ENCODE results near the gene CYP4A22.
"Not testable (repeated sequence)": the region's sequence is repeated elsewhere in the genome, so short reads cannot be mapped to it uniquely, and the experiment has no call there.

CYP4A22 gene

GRCh38 chr1:47128221-47128620, 9.0 kb upstream of the CYP4A22 start:
- Histone ChIP-seq H3K27ac (ENCODE audit: low read length) (no peak overlapping the region), H3K36me3 (ENCODE audit: control insufficient read depth in 2 of 2, insufficient read depth in 2 of 2, low read length in 2 of 2) (no peaks in the 10 kb centered on the region), H3K27me3 (ENCODE audit: control insufficient read depth in 1 of 2, insufficient read depth in 2 of 2, low read length in 2 of 2) (no peaks in the 10 kb centered on the region), H3K9ac (ENCODE audit: low read length in 2 of 2) (no peak overlapping the region), H3K9me3 (ENCODE audit: control insufficient read depth in 2 of 2, low read length in 2 of 2) (no peaks in the 10 kb centered on the region), H3K4me3 (ENCODE audit: low read length in 2 of 2) (no peak overlapping the region), H3K4me1 (ENCODE audit: control insufficient read depth, insufficient read depth, low read length) (no peaks in the 10 kb centered on the region)

- H3K9ac ChIP-seq (ENCODE audit: low read length in 2 of 2); H3K27me3 ChIP-seq (ENCODE audit: control insufficient read depth in 1 of 2, insufficient read depth in 2 of 2, low read length in 2 of 2); H3K36me3 ChIP-seq (ENCODE audit: control insufficient read depth in 2 of 2, insufficient read depth in 2 of 2, low read length in 2 of 2); H3K9me3 ChIP-seq (ENCODE audit: control insufficient read depth in 2 of 2, low read length in 2 of 2); H3K4me3 ChIP-seq (ENCODE audit: low read length in 2 of 2); H3K27ac ChIP-seq (ENCODE audit: low read length); H3K4me1 ChIP-seq (ENCODE audit: control insufficient read depth, insufficient read depth, low read length): not testable (repeated sequence)
Measured at GRCh38 chr1:47128854-47129253, 8.4 kb upstream of the CYP4A22 start.

- H3K27me3 ChIP-seq (ENCODE audit: control insufficient read depth in 1 of 2, insufficient read depth in 2 of 2, low read length in 2 of 2); H3K36me3 ChIP-seq (ENCODE audit: control insufficient read depth in 2 of 2, insufficient read depth in 2 of 2, low read length in 2 of 2); H3K27ac ChIP-seq (ENCODE audit: low read length); H3K9me3 ChIP-seq (ENCODE audit: control insufficient read depth in 2 of 2, low read length in 2 of 2); H3K9ac ChIP-seq (ENCODE audit: low read length in 2 of 2); H3K4me3 ChIP-seq (ENCODE audit: low read length in 2 of 2); H3K4me1 ChIP-seq (ENCODE audit: control insufficient read depth, insufficient read depth, low read length): not testable (repeated sequence)
Measured at GRCh38 chr1:47129489-47130230, 7.6 kb upstream of the CYP4A22 start.

- H3K27ac ChIP-seq (ENCODE audit: low read length); H3K9me3 ChIP-seq (ENCODE audit: control insufficient read depth in 2 of 2, low read length in 2 of 2); H3K4me1 ChIP-seq (ENCODE audit: control insufficient read depth, insufficient read depth, low read length); H3K9ac ChIP-seq (ENCODE audit: low read length in 2 of 2); H3K4me3 ChIP-seq (ENCODE audit: low read length in 2 of 2); H3K36me3 ChIP-seq (ENCODE audit: control insufficient read depth in 2 of 2, insufficient read depth in 2 of 2, low read length in 2 of 2); H3K27me3 ChIP-seq (ENCODE audit: control insufficient read depth in 1 of 2, insufficient read depth in 2 of 2, low read length in 2 of 2): not testable (repeated sequence)
Measured at GRCh38 chr1:47132665-47133064, 4.6 kb upstream of the CYP4A22 start.

- H3K9me3 ChIP-seq (ENCODE audit: control insufficient read depth in 2 of 2, low read length in 2 of 2): no peaks in the 10 kb centered on the region
- no peaks in the 10 kb centered on the region for H3K4me1 ChIP-seq (ENCODE audit: control insufficient read depth, insufficient read depth, low read length)
- no peak overlapping the region for H3K27ac ChIP-seq (ENCODE audit: low read length)
- peaks cover 0 to 2% of the 10 kb centered on the region in 2 donors for H3K27me3 ChIP-seq (ENCODE audit: control insufficient read depth in 1 of 2, insufficient read depth in 2 of 2, low read length in 2 of 2)
- no peak overlapping the region for H3K4me3 ChIP-seq (ENCODE audit: low read length in 2 of 2)
- no peak overlapping the region for H3K9ac ChIP-seq (ENCODE audit: low read length in 2 of 2)
- no peaks in the 10 kb centered on the region for H3K36me3 ChIP-seq (ENCODE audit: control insufficient read depth in 2 of 2, insufficient read depth in 2 of 2, low read length in 2 of 2)
Measured at GRCh38 chr1:47137925-47138615, 829 bp downstream of the CYP4A22 start.

- H3K9ac ChIP-seq (ENCODE audit: low read length in 2 of 2); H3K4me1 ChIP-seq (ENCODE audit: control insufficient read depth, insufficient read depth, low read length); H3K27ac ChIP-seq (ENCODE audit: low read length): not testable (repeated sequence)
Measured at GRCh38 chr1:47140358-47140757, 3.1 kb downstream of the CYP4A22 start.

GRCh38 chr1:47143654-47144053, 6.4 kb downstream of the CYP4A22 start:
- H3K27me3 ChIP-seq (ENCODE audit: control insufficient read depth in 1 of 2, insufficient read depth in 2 of 2, low read length in 2 of 2); H3K36me3 ChIP-seq (ENCODE audit: control insufficient read depth in 2 of 2, insufficient read depth in 2 of 2, low read length in 2 of 2); H3K4me3 ChIP-seq (ENCODE audit: low read length in 2 of 2); H3K9me3 ChIP-seq (ENCODE audit: control insufficient read depth in 2 of 2, low read length in 2 of 2); H3K9ac ChIP-seq (ENCODE audit: low read length in 2 of 2); H3K27ac ChIP-seq (ENCODE audit: low read length); H3K4me1 ChIP-seq (ENCODE audit: control insufficient read depth, insufficient read depth, low read length): not testable (repeated sequence)

More at GRCh38 chr1:47140358-47140757, 3.1 kb downstream of the CYP4A22 start:
- H3K9me3 ChIP-seq (ENCODE audit: control insufficient read depth in 2 of 2, low read length in 2 of 2); H3K4me3 ChIP-seq (ENCODE audit: low read length in 2 of 2); H3K27me3 ChIP-seq (ENCODE audit: control insufficient read depth in 1 of 2, insufficient read depth in 2 of 2, low read length in 2 of 2); H3K36me3 ChIP-seq (ENCODE audit: control insufficient read depth in 2 of 2, insufficient read depth in 2 of 2, low read length in 2 of 2): not testable (repeated sequence)

- H3K4me1 ChIP-seq (ENCODE audit: control insufficient read depth, insufficient read depth, low read length); H3K9me3 ChIP-seq (ENCODE audit: control insufficient read depth in 2 of 2, low read length in 2 of 2); H3K9ac ChIP-seq (ENCODE audit: low read length in 2 of 2); H3K4me3 ChIP-seq (ENCODE audit: low read length in 2 of 2); H3K36me3 ChIP-seq (ENCODE audit: control insufficient read depth in 2 of 2, insufficient read depth in 2 of 2, low read length in 2 of 2); H3K27me3 ChIP-seq (ENCODE audit: control insufficient read depth in 1 of 2, insufficient read depth in 2 of 2, low read length in 2 of 2); H3K27ac ChIP-seq (ENCODE audit: low read length): not testable (repeated sequence)
Measured at GRCh38 chr1:47146495-47146894, 9.3 kb downstream of the CYP4A22 start.

- H3K27ac ChIP-seq (ENCODE audit: low read length): no peak overlapping the region
- no peaks in the 10 kb centered on the region for H3K9me3 ChIP-seq (ENCODE audit: control insufficient read depth in 2 of 2, low read length in 2 of 2)
- H3K4me1 ChIP-seq (ENCODE audit: control insufficient read depth, insufficient read depth, low read length): no peaks in the 10 kb centered on the region
- H3K27me3 ChIP-seq (ENCODE audit: control insufficient read depth in 1 of 2, insufficient read depth in 2 of 2, low read length in 2 of 2): peaks cover 0 to 2% of the 10 kb centered on the region in 2 donors
- H3K9ac ChIP-seq (ENCODE audit: low read length in 2 of 2): no peak overlapping the region
- no peak overlapping the region for H3K4me3 ChIP-seq (ENCODE audit: low read length in 2 of 2)
- no peaks in the 10 kb centered on the region for H3K36me3 ChIP-seq (ENCODE audit: control insufficient read depth in 2 of 2, insufficient read depth in 2 of 2, low read length in 2 of 2)
Measured at GRCh38 chr1:47147047-47147785, 10.0 kb downstream of the CYP4A22 start.

GRCh38 chr1:47149162-47149561, 11.9 kb downstream of the CYP4A22 start:
- not testable (repeated sequence) for H3K4me1 ChIP-seq (ENCODE audit: control insufficient read depth, insufficient read depth, low read length); H3K27ac ChIP-seq (ENCODE audit: low read length); H3K36me3 ChIP-seq (ENCODE audit: control insufficient read depth in 2 of 2, insufficient read depth in 2 of 2, low read length in 2 of 2); H3K9ac ChIP-seq (ENCODE audit: low read length in 2 of 2); H3K4me3 ChIP-seq (ENCODE audit: low read length in 2 of 2); H3K27me3 ChIP-seq (ENCODE audit: control insufficient read depth in 1 of 2, insufficient read depth in 2 of 2, low read length in 2 of 2); H3K9me3 ChIP-seq (ENCODE audit: control insufficient read depth in 2 of 2, low read length in 2 of 2)

- H3K27me3 ChIP-seq (ENCODE audit: control insufficient read depth in 1 of 2, insufficient read depth in 2 of 2, low read length in 2 of 2); H3K4me1 ChIP-seq (ENCODE audit: control insufficient read depth, insufficient read depth, low read length); H3K36me3 ChIP-seq (ENCODE audit: control insufficient read depth in 2 of 2, insufficient read depth in 2 of 2, low read length in 2 of 2); H3K9me3 ChIP-seq (ENCODE audit: control insufficient read depth in 2 of 2, low read length in 2 of 2); H3K9ac ChIP-seq (ENCODE audit: low read length in 2 of 2); H3K4me3 ChIP-seq (ENCODE audit: low read length in 2 of 2); H3K27ac ChIP-seq (ENCODE audit: low read length): not testable (repeated sequence)
Measured at GRCh38 chr1:47156457-47156856, 19.2 kb downstream of the CYP4A22 start.
